PFSK-1 (cell line): ENCODE data around the gene SPIRE1.

Experiments
- FOXP2 ChIP-seq: optimal IDR thresholded peaks from 2 replicates; pipeline ENCODE3; 2011; ENCODE audit warnings: borderline replicate concordance, control low read depth, inconsistent platforms; ENCODE audit not compliant: insufficient read depth; ENCODE audit errors: extremely low read length, extremely low read depth
- POLR2AphosphoS5 ChIP-seq: IDR thresholded peaks from 2 replicates; pipeline ENCODE4 v1.6.1; 2012; ENCODE audit warnings: low read depth, mild to moderate bottlenecking, control low read depth, low read length, moderate library complexity
- REST ChIP-seq, 2 experiments: IDR thresholded peaks; 2 replicates each; pipeline versions ENCODE4 v1.6.1 to v1.8.0; 2011 to 2012; ENCODE audit warnings: low read depth in 2 of 2, low read length in 2 of 2, control low read depth in 1 of 2, inconsistent platforms in 1 of 2, mild to moderate bottlenecking in 1 of 2, moderate library complexity in 1 of 2; ENCODE audit not compliant: insufficient read depth in 1 of 2
- SIN3A ChIP-seq: IDR thresholded peaks from 2 replicates; pipeline ENCODE4 v1.6.1; 2012; ENCODE audit warnings: mild to moderate bottlenecking, low read length, moderate library complexity, borderline replicate concordance; ENCODE audit not compliant: insufficient read depth
- TAF1 ChIP-seq: IDR thresholded peaks from 2 replicates; pipeline ENCODE4 v1.6.1; 2012; ENCODE audit warnings: low read length, control low read depth, borderline replicate concordance; ENCODE audit not compliant: insufficient read depth

The SPIRE1 gene

GRCh38 chr18:12430137-12430990 lies 227.5 kb downstream of the SPIRE1 start:
- TF ChIP-seq SIN3A (no peak), POLR2AphosphoS5 (no peak), REST (IDR thresholded peaks at IDR 0.05; ENCODE audit: insufficient read depth in 1 of 2, low read depth in 2 of 2, low read length in 2 of 2) (no peak), FOXP2 (no peak), TAF1 (no peak)

- no peak for TF ChIP-seq REST (IDR thresholded peaks at IDR 0.05; ENCODE audit: insufficient read depth in 1 of 2, low read depth in 2 of 2, low read length in 2 of 2)
- TF ChIP-seq POLR2AphosphoS5 = no peak
- TF ChIP-seq TAF1 = no peak
- no peak for TF ChIP-seq FOXP2
- TF ChIP-seq SIN3A = no peak
Observed at GRCh38 chr18:12429556-12429955, 228.4 kb downstream of the SPIRE1 start.

GRCh38 chr18:12428923-12429322 lies 229.0 kb downstream of the SPIRE1 start:
- TF ChIP-seq FOXP2 = no peak
- TF ChIP-seq TAF1 = no peak
- TF ChIP-seq REST (IDR thresholded peaks at IDR 0.05; ENCODE audit: insufficient read depth in 1 of 2, low read depth in 2 of 2, low read length in 2 of 2) = no peak
- no peak for TF ChIP-seq POLR2AphosphoS5
- no peak for TF ChIP-seq SIN3A

GRCh38 chr18:12426924-12427323 lies 231.0 kb downstream of the SPIRE1 start:
- no peak for TF ChIP-seq SIN3A
- TF ChIP-seq POLR2AphosphoS5 = no peak
- no peak for TF ChIP-seq TAF1
- no peak for TF ChIP-seq REST (IDR thresholded peaks at IDR 0.05; ENCODE audit: insufficient read depth in 1 of 2, low read depth in 2 of 2, low read length in 2 of 2)
- no peak for TF ChIP-seq FOXP2

- TF ChIP-seq REST (IDR thresholded peaks at IDR 0.05; ENCODE audit: insufficient read depth in 1 of 2, low read depth in 2 of 2, low read length in 2 of 2) = no peak
- no peak for TF ChIP-seq TAF1
- no peak for TF ChIP-seq SIN3A
- no peak for TF ChIP-seq FOXP2
- no peak for TF ChIP-seq POLR2AphosphoS5
Observed at GRCh38 chr18:12424252-12424651, 233.7 kb downstream of the SPIRE1 start.
